SU-DHL-6 (cell line): ENCODE data around the gene CD151.
A peak's percentile ranks its signal among the peaks of the same experiment; 100 is the strongest.

Source experiments
- H2AFZ ChIP-seq: fragments of 200-600 bp; sonication (generic); 2 replicates; pipeline ENCODE4 v1.6.1; 2014; ENCODE audit warnings: low read depth, mild to moderate bottlenecking, moderate library complexity, mixed read lengths, antibody characterized with exemption, low read length; ENCODE audit not compliant: severe bottlenecking
- H3F3A ChIP-seq: fragments of 200-600 bp; shearing (Covaris generic); 2 replicates; pipeline ENCODE4 v1.6.0; 2016; ENCODE audit warnings: antibody characterized with exemption, mild to moderate bottlenecking; ENCODE audit not compliant: insufficient read depth
- H3K27ac ChIP-seq: fragments of 200-600 bp; sonication (generic); 2 replicates; pipeline ENCODE4 v1.5.1; 2016; ENCODE audit warnings: low read depth, mild to moderate bottlenecking, low read length, moderate library complexity, mixed read lengths
- H3K27me3 ChIP-seq: fragments of 200-600 bp; sonication (generic), shearing (Covaris generic); 2 replicates; pipeline ENCODE4 v1.6.0; 2014; ENCODE audit warnings: mild to moderate bottlenecking, low read length
- H3K36me3 ChIP-seq: fragments of 200-600 bp; sonication (generic); 2 replicates; pipeline ENCODE4 v1.6.1; 2014; ENCODE audit warnings: mild to moderate bottlenecking, low read length, mixed read lengths
- H3K4me2 ChIP-seq: fragments of 300-600, 200-600 bp; shearing (Covaris generic), sonication (generic); 2 replicates; pipeline ENCODE4 v1.6.0; 2014; ENCODE audit warnings: low read length, low read depth, mild to moderate bottlenecking; ENCODE audit not compliant: poor library complexity, severe bottlenecking
- H3K4me3 ChIP-seq: fragments of 200-600 bp; sonication (generic); 2 replicates; pipeline ENCODE4 v1.5.1; 2014; ENCODE audit warnings: antibody characterized with exemption, low read length, mild to moderate bottlenecking, mixed read lengths; ENCODE audit not compliant: insufficient read depth, poor library complexity, severe bottlenecking
- H3K79me2 ChIP-seq: fragments of 200-600 bp; sonication (generic); 2 replicates; pipeline ENCODE4 v1.6.1; 2014; ENCODE audit warnings: mild to moderate bottlenecking, low read length, moderate library complexity; ENCODE audit not compliant: insufficient read depth
- H3K9ac ChIP-seq: fragments of 200-600 bp; sonication (generic); 2 replicates; pipeline ENCODE4 v1.7.0; 2014; ENCODE audit warnings: mild to moderate bottlenecking, low read length
- H3K9me2 ChIP-seq: fragments of 200-600 bp; sonication (generic); replicated peaks from 2 replicates; pipeline ENCODE4 v1.6.1; 2014; ENCODE audit warnings: low read length; ENCODE audit not compliant: insufficient read depth
- H3K9me3 ChIP-seq: fragments of 200-600 bp; sonication (generic); 2 replicates; pipeline ENCODE4 v1.6.1; 2014; ENCODE audit warnings: low read length, mixed read lengths; ENCODE audit not compliant: insufficient read depth
- H4K20me1 ChIP-seq: fragments of 200-600 bp; sonication (generic); 2 replicates; pipeline ENCODE4 v1.6.1; 2014; ENCODE audit warnings: low read depth, mild to moderate bottlenecking, antibody characterized with exemption, low read length, moderate library complexity, mixed read lengths
- EZH2phosphoT487 ChIP-seq: fragments of 200-600 bp; sonication (generic), shearing (Covaris generic); conservative IDR thresholded peaks from 2 replicates; pipeline ENCODE4 v1.6.1; 2018; ENCODE audit warnings: mild to moderate bottlenecking, antibody characterized with exemption, low read length, moderate library complexity, mixed read lengths
- TF ChIP-seq, protein P1 (sequence below): fragments of 200-600 bp; sonication (generic); IDR thresholded peaks from one replicate; pipeline ENCODE4 v1.5.1; 2017; ENCODE audit warnings: antibody characterized with exemption, mild to moderate bottlenecking, low read length, moderate library complexity; ENCODE audit not compliant: insufficient read depth, poor library complexity, severe bottlenecking

CD151 gene

DNA sequence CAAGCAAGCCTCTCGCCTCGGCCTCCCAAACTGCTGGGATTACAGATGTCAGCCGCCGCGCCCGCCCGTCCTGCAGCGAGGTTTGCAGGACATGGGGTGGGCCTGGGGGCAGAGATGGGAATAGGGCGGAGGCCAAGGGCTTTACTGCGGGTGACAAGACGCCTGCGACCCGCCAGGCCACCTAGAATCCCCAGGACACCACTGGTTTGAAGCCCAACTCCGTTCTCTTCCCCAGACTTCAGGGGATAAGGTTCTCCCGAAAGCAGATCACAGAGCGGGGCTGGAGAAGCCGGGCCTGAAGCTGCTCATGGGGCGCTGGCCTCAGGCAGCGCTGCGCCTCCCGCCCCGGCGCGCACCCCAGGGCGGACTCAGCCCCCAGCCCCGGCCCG lies 9.2 kb downstream of the CD151 start:
- Histone ChIP-seq H3K79me2 (peaks cover 19% of the 10 kb centered on the region), H2AFZ (peak overlapping the region; percentile 99), H3F3A (no peaks in the 10 kb centered on the region), H3K4me3 (peak overlapping the region; percentile 88), H3K27me3 (no peaks in the 10 kb centered on the region), H3K4me2 (peak overlapping the region; percentile 70), H4K20me1 (peaks cover 6% of the 10 kb centered on the region; the same call in 1 of the 2 replicates), H3K27ac (peak overlapping the region; percentile 69), H3K36me3 (no peaks in the 10 kb centered on the region), H3K9me3 (no peaks in the 10 kb centered on the region), H3K9ac (peak overlapping the region; percentile 79), H3K9me2 (no peaks in the 10 kb centered on the region)
- TF ChIP-seq EZH2phosphoT487, result no peak
- TF ChIP-seq, protein P1, sequence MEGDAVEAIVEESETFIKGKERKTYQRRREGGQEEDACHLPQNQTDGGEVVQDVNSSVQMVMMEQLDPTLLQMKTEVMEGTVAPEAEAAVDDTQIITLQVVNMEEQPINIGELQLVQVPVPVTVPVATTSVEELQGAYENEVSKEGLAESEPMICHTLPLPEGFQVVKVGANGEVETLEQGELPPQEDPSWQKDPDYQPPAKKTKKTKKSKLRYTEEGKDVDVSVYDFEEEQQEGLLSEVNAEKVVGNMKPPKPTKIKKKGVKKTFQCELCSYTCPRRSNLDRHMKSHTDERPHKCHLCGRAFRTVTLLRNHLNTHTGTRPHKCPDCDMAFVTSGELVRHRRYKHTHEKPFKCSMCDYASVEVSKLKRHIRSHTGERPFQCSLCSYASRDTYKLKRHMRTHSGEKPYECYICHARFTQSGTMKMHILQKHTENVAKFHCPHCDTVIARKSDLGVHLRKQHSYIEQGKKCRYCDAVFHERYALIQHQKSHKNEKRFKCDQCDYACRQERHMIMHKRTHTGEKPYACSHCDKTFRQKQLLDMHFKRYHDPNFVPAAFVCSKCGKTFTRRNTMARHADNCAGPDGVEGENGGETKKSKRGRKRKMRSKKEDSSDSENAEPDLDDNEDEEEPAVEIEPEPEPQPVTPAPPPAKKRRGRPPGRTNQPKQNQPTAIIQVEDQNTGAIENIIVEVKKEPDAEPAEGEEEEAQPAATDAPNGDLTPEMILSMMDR, result no peak

DNA sequence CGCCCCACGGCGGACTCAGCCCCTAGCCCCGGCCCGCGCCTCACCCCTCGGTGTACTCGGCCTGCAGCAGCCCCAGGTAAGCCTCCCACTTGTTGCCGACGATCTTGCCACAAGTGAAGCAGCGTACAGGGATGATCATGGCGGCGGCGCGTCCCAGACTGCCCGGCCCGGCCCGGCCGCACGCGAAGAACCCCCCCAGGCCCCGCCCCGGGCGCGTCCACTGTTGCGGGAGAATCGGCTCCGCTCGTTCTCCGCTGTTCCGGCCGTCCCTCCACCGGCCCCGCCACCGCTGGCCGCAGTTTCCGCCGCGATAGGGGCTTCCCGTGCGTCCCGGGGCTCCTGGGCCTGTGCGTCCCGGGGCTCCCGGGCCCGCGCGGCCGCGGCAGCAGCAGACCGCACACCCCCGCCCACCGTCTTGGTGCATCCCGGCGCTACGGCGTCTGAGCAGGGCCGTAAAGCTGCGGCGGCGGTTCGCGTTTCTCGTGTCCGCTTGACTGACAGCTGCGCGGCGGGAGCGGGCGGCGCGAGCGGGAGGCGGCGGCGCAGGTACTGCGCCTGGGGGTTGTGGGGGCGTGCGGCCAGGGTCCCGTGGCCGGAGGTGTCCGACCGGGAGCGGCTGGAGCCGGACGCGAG lies 9.7 kb downstream of the CD151 start, which contains the start of the genes POLR2L and TSPAN4:
Gene POLR2L, minus strand, starts transcription at position 160 of the 633 bp plus-strand sequence. Its CDS starts 21 bp downstream, at position 139.
Gene TSPAN4, plus strand, starts transcription at position 483 of the 633 bp plus-strand sequence. CDS start 7,453 bp downstream, outside the sequence.
- H3K9me2 ChIP-seq, result no peaks in the 10 kb centered on the region

DNA sequence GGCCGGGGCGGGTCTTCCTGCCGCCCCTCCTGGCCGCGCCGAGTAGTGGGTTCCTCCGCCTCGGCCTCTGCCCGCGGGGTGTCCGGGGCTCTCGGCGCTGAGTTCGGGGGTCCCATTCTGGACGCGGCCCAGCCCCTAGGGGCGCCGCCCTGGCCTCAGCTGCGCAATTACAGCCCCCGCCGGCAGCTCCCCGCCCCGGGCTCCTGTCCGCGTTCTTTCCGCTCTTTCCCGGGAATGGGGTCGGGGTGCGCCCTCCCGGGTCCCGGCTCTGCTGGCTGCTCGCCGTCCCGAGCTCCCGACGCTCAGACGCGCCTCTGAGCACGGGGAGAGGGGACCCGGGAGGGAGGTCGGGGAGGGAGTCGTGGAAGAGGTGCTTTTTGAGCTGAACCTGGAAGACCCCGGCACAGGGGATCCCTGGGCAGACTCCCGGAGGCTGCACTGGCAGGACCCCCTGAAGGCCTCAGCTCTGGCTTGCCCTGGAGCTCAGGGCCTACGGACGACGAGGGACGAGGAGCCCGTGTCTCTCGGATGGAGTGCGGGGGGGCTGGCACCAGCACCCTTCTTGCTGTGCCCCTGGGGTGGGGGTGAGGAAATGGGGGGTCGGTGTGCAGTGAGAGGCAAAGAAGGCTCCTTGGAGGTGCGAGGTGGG lies 10.5 kb downstream of the CD151 start:
- no peaks in the 10 kb centered on the region for H3K27me3 ChIP-seq
- TF ChIP-seq, protein P1, result no peak
- no peak for TF ChIP-seq EZH2phosphoT487
- peak overlapping the region; percentile 88 for H3K4me3 ChIP-seq
- peak overlapping the region; percentile 99 for H2AFZ ChIP-seq
- H3K4me2 ChIP-seq, result peak overlapping the region; percentile 70
- H3K27ac ChIP-seq, result no peak overlapping the region
- H3F3A ChIP-seq, result no peaks in the 10 kb centered on the region
- H3K79me2 ChIP-seq, result peaks cover 19% of the 10 kb centered on the region
- no peaks in the 10 kb centered on the region for H3K36me3 ChIP-seq
- H3K9me3 ChIP-seq, result no peaks in the 10 kb centered on the region
- H3K9ac ChIP-seq, result peak overlapping the region; percentile 79
- no peaks in the 10 kb centered on the region for H3K9me2 ChIP-seq
- peaks cover 6% of the 10 kb centered on the region; the same call in 1 of the 2 replicates for H4K20me1 ChIP-seq

More for the DNA sequence above, 9.7 kb downstream of the CD151 start, which contains the start of the genes POLR2L and TSPAN4:
- no peaks in the 10 kb centered on the region for H3K27me3 ChIP-seq
- peak within 1 kb of the TSS; percentile 88 for H3K4me3 ChIP-seq
- H3K27ac ChIP-seq, result peak within 1 kb of the TSS; percentile 69
- peaks cover 6% of the 10 kb centered on the region; the same call in 1 of the 2 replicates for H4K20me1 ChIP-seq
- peaks cover 19% of the 10 kb centered on the region for H3K79me2 ChIP-seq
- TF ChIP-seq, protein P1, result no peak
- TF ChIP-seq EZH2phosphoT487, result no peak
- H3K4me2 ChIP-seq, result peak within 1 kb of the TSS; percentile 70
- peak within 1 kb of the TSS; percentile 79 for H3K9ac ChIP-seq
- H3F3A ChIP-seq, result no peaks in the 10 kb centered on the region
- no peaks in the 10 kb centered on the region for H3K9me3 ChIP-seq
- peak within 1 kb of the TSS; percentile 99 for H2AFZ ChIP-seq
- H3K36me3 ChIP-seq, result no peaks in the 10 kb centered on the region
